ENCODE data around the gene SRP9.

DNA sequence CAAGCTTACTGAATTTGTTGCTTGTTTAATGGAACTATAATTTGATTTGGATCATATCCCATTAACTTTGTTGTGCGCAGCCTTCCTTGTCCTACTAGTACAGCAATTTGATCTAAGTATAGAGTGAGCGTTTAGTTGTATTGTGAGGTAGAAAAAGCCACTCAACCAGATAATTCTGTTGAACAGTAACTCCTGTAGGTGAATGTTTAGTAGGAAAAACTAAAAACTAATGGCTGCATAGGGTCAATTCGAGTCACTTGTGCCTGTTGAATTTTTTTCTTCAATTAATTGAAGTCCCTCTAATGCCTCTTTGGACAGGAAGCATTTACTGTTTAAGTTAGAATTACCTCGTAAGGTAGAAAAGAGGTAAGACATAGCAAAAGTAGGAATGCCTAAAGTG, 17.3 kb downstream of the SRP9 start:
- TF ChIP-seq, protein P1, sequence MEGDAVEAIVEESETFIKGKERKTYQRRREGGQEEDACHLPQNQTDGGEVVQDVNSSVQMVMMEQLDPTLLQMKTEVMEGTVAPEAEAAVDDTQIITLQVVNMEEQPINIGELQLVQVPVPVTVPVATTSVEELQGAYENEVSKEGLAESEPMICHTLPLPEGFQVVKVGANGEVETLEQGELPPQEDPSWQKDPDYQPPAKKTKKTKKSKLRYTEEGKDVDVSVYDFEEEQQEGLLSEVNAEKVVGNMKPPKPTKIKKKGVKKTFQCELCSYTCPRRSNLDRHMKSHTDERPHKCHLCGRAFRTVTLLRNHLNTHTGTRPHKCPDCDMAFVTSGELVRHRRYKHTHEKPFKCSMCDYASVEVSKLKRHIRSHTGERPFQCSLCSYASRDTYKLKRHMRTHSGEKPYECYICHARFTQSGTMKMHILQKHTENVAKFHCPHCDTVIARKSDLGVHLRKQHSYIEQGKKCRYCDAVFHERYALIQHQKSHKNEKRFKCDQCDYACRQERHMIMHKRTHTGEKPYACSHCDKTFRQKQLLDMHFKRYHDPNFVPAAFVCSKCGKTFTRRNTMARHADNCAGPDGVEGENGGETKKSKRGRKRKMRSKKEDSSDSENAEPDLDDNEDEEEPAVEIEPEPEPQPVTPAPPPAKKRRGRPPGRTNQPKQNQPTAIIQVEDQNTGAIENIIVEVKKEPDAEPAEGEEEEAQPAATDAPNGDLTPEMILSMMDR (IDR thresholded peaks at IDR 0.05; ENCODE audit: insufficient read depth, low read length, poor library complexity, severe bottlenecking): no peak
- no peak for TF ChIP-seq EZH2phosphoT487 (conservative IDR thresholded peaks at IDR 0.05; ENCODE audit: low read length)
